MM.1S (cell line): ENCODE results near the gene NDUFS2.

Source experiments
- DNase-seq: peaks from one replicate; pipeline ENCODE4 v3.0.0-alpha.2; 2015
- H2AFZ ChIP-seq: fragments of 300-600 bp; sonication (generic); 2 replicates; pipeline ENCODE4 v1.6.0; 2016; ENCODE audit warnings: antibody characterized with exemption, low read length
- H3F3A ChIP-seq: fragments of 300-600 bp; sonication (generic); 2 replicates; pipeline ENCODE4 v1.6.1; 2016; ENCODE audit warnings: mild to moderate bottlenecking, antibody characterized with exemption, low read length, moderate library complexity, mixed read lengths; ENCODE audit not compliant: insufficient read depth
- H3K27ac ChIP-seq: fragments of 300-600 bp; sonication (generic); 2 replicates; pipeline ENCODE4 v1.5.1; 2016; ENCODE audit warnings: mild to moderate bottlenecking, low read length
- H3K27me3 ChIP-seq: fragments of 300-600 bp; sonication (generic); replicated peaks from 2 replicates; pipeline ENCODE4 v1.6.0; 2016; ENCODE audit warnings: low read length; ENCODE audit not compliant: insufficient read depth
- H3K36me3 ChIP-seq: fragments of 300-600 bp; sonication (generic); replicated peaks from 2 replicates; pipeline ENCODE4 v1.6.1; 2016; ENCODE audit warnings: mild to moderate bottlenecking, low read length, mixed read lengths; ENCODE audit not compliant: insufficient read depth
- H3K4me1 ChIP-seq: fragments of 300-600 bp; sonication (generic); 2 replicates; pipeline ENCODE4 v1.6.1; 2016; ENCODE audit warnings: low read length, mixed read lengths
- H3K4me2 ChIP-seq: fragments of 300-600 bp; sonication (generic); 2 replicates; pipeline ENCODE4 v1.6.0; 2016; ENCODE audit warnings: low read depth, low read length
- H3K4me3 ChIP-seq: fragments of 300-600 bp; sonication (generic); 2 replicates; pipeline ENCODE4 v1.5.1; 2016; ENCODE audit warnings: low read length, mixed read lengths
- H3K79me2 ChIP-seq: fragments of 300-600 bp; sonication (generic); 2 replicates; pipeline ENCODE4 v1.6.1; 2016; ENCODE audit warnings: mixed run types, low read length, mixed read lengths
- H3K9ac ChIP-seq: fragments of 300-600 bp; sonication (generic); 2 replicates; pipeline ENCODE4 v1.6.1; 2016; ENCODE audit warnings: low read length, mixed read lengths
- H3K9me2 ChIP-seq: fragments of 300-600 bp; sonication (generic); replicated peaks from 2 replicates; pipeline ENCODE4 v1.6.1; 2016; ENCODE audit warnings: mild to moderate bottlenecking, low read length, mixed read lengths; ENCODE audit not compliant: insufficient read depth
- H3K9me3 ChIP-seq: fragments of 300-600 bp; sonication (generic); replicated peaks from 2 replicates; pipeline ENCODE4 v1.6.1; 2016; ENCODE audit warnings: mild to moderate bottlenecking, low read length, mixed read lengths; ENCODE audit not compliant: insufficient read depth
- H4K20me1 ChIP-seq: fragments of 300-600 bp; sonication (generic); 2 replicates; pipeline ENCODE4 v1.6.1; 2016; ENCODE audit warnings: mild to moderate bottlenecking, low read length, moderate library complexity, mixed read lengths; ENCODE audit not compliant: insufficient read depth
- CTCF ChIP-seq: fragments of 300-600 bp; sonication (generic); IDR thresholded peaks from 2 replicates; pipeline ENCODE4 v1.5.1; 2016; ENCODE audit warnings: antibody characterized with exemption, low read length, mixed read lengths
- EZH2 ChIP-seq: fragments of 300-600 bp; sonication (generic); optimal IDR thresholded peaks from 2 replicates; pipeline ENCODE3; 2017; ENCODE audit warnings: low read depth, mild to moderate bottlenecking, antibody characterized with exemption, low read length, mixed read lengths
- EZH2phosphoT487 ChIP-seq: fragments of 300-600 bp; sonication (generic); IDR thresholded peaks from 2 replicates; pipeline ENCODE4 v1.6.1; 2018; ENCODE audit warnings: antibody characterized with exemption, low read length

The NDUFS2 gene

DNA sequence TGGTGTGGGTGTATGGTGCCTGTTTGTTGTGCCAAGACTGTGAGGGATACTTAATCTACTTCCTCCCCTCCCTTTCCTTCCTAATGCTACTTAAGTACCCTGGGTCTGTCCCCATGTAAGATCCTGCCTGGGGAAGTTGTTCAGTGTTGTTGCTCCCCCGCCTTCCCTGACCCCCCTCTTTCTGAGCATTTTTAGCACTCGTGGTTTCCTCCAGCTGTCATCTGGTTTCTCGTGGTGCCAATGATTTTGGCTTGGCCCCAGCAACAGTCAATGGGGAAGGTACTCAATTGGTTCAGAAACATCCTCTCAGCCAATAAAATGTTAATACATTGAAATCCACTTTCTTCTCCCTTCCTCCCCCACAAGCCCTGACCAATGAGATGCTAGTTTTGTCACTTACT is 16.9 kb upstream of the NDUFS2 start:
- Histone ChIP-seq H3K79me2 (no peaks in the 10 kb centered on the region; the same call in 1 of the 2 replicates), H3K4me1 (peaks cover 63% of the 10 kb centered on the region), H3K27ac (peak overlapping the region; percentile 89), H3F3A (peaks cover 44% of the 10 kb centered on the region), H4K20me1 (no peaks in the 10 kb centered on the region), H3K4me2 (peak overlapping the region; percentile 68), H2AFZ (peak overlapping the region; percentile 25; the same call in 1 of the 2 replicates), H3K9me3 (no peaks in the 10 kb centered on the region), H3K9me2 (no peaks in the 10 kb centered on the region), H3K4me3 (peak overlapping the region; percentile 32; the same call in 1 of the 2 replicates), H3K27me3 (no peaks in the 10 kb centered on the region), H3K9ac (peak overlapping the region; percentile 47), H3K36me3 (no peaks in the 10 kb centered on the region)
- TF ChIP-seq CTCF (no peak), EZH2 (no peak), EZH2phosphoT487 (no peak)
- DNase-seq: peak; percentile 98

- H3K36me3 ChIP-seq: no peaks in the 10 kb centered on the region
- H3K27me3 ChIP-seq: no peaks in the 10 kb centered on the region
- H3K4me1 ChIP-seq: peaks cover 59% of the 10 kb centered on the region
- TF ChIP-seq EZH2 (no peak), CTCF (no peak), EZH2phosphoT487 (no peak)
- peak overlapping the region; percentile 25 for H2AFZ ChIP-seq
- H3K4me3 ChIP-seq: peak overlapping the region; percentile 32
- peak overlapping the region; percentile 89 for H3K27ac ChIP-seq
- H3K4me2 ChIP-seq: peak overlapping the region; percentile 68
- peak; percentile 32 for DNase-seq
- H4K20me1 ChIP-seq: no peaks in the 10 kb centered on the region
- peak overlapping the region; percentile 47 for H3K9ac ChIP-seq
- H3K79me2 ChIP-seq: no peaks in the 10 kb centered on the region; the same call in 1 of the 2 replicates
- H3F3A ChIP-seq: peaks cover 44% of the 10 kb centered on the region
- no peaks in the 10 kb centered on the region for H3K9me2 ChIP-seq
- no peaks in the 10 kb centered on the region for H3K9me3 ChIP-seq
Observed at GRCh38 chr1:161185732-161186311, 16.3 kb upstream of the NDUFS2 start.

- Histone ChIP-seq H3K9me3 (no peaks in the 10 kb centered on the region), H3F3A (peaks cover 40% of the 10 kb centered on the region), H3K27me3 (no peaks in the 10 kb centered on the region), H4K20me1 (no peaks in the 10 kb centered on the region), H3K9me2 (no peaks in the 10 kb centered on the region), H3K9ac (no peak overlapping the region), H3K4me1 (peaks cover 47% of the 10 kb centered on the region), H2AFZ (0 out of 2 replicates have a peak overlapping the region, but pooled peaks have one; percentile 1), H3K4me3 (no peak overlapping the region), H3K36me3 (no peaks in the 10 kb centered on the region), H3K27ac (peak overlapping the region; percentile 89; the same call in 1 of the 2 replicates), H3K79me2 (no peaks in the 10 kb centered on the region; the same call in 1 of the 2 replicates), H3K4me2 (no peak overlapping the region)
- no peak for DNase-seq
- no peak for TF ChIP-seq CTCF
- no peak for TF ChIP-seq EZH2
- no peak for TF ChIP-seq EZH2phosphoT487
Observed at GRCh38 chr1:161187311-161187710, 14.9 kb upstream of the NDUFS2 start.
